Measurements from ENCODE around the gene BRD7.

BRD7 gene

GRCh38 chr16:50318796-50319578, 49.8 kb downstream of the BRD7 start:
- DNase-seq (ENCODE audit: low spot score): no peak

DNA sequence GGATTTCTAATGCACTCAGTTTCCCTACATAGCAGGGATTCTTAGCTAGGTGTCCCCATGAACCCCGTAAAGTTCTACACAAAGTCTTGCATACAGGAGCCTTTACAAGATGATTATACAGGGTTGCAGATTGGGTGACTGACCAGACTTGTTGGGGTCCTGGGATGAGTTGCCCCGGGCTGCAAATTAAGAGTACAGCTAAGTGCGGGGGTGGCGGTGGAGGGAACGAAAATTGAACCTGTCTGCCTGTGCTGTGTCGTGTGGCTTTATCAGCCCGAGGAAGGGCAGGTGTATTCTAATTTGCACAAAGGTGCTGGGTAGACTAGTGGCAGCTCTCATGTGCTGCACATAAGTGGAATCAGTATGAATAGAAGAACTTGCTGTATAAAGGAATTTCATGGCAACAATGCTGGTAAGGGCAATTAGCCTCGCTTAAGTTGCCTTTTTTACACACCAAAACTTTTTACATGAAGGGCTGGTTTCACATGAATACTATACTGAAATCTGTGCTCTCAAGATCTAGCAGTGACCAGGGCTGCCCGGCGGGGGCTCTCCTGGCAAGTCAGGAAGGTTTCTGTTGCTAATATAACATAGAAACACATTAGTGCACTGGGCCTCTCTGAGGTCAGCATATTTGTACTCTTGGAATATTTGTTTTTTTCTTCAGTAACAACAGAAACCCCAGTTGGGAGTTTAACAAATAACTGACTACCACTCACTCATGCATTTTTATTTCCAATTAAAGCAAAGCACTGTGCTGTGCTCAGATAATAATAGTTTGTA, 51.7 kb downstream of the BRD7 start:
- DNase-seq (ENCODE audit: low spot score): no peak

- DNase-seq (ENCODE audit: low spot score): no peak
These were observed 52.5 kb downstream of the BRD7 start for GRCh38 chr16:50316102-50316847.

GRCh38 chr16:50315346-50315997, 53.3 kb downstream of the BRD7 start:
- DNase-seq (ENCODE audit: low spot score): no peak

DNA sequence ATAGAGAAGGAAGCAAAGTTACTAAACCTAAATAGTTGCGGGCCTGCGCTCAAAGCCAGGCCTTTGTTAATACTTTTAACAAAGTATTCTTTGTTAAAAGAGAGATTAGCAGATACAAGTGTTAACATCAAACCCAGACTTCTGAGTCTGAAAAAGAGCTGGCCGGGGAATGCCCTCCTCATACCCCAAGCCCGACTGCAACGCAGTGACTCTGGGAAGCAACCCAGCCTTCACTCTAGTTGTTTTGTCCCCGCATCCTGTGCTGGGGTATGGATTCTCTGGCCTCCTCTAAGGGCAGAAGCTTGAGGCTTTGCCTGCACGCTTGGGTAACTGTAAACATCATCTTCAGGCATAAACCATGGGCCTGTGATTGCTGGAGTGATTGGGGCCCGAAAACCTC, 54.1 kb downstream of the BRD7 start:
- DNase-seq (ENCODE audit: low spot score): no peak

DNA sequence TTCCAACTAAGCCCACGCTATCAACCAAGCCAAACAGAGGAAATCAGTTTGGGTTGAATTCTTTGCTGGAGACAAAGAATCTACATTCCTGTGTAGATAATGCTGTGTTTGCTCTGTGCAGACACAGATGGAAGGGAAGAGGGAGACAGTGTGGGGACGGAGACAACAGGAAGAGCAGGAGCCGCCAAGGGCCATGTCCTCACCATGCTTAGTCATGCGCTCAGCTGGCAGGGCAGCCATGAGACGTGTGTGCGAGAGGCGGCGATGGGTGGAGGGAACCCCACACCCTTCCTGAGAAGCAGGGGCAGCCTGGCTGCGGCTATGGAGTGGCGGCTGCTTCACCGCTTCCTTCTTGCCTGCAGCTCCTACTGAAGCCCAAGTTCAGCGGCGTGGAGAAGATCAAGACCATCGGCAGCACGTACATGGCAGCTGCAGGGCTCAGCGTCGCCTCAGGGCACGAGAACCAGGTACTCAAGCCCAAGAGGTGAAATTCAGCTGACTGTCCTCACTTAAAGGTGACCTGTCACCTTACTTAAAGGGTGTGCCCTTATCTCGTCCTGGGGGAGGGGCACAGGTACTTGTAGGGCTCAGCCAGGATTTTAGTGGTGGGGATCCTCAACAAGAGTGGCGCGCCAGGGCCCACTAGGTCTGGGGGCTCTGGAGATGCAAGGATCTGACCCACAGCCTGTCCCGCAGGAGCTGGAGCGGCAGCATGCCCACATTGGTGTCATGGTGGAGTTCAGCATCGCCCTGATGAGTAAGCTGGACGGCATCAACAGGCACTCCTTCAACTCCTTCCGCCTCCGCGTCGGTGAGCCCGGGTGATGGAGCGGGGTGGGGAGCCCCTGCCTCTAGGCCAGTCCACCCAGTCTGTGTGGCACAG, 55.0 kb downstream of the BRD7 start:
- DNase-seq (ENCODE audit: low spot score): no peak

- no peak for DNase-seq (ENCODE audit: low spot score)
These were observed 56.8 kb downstream of the BRD7 start for GRCh38 chr16:50311891-50312501.

DNA sequence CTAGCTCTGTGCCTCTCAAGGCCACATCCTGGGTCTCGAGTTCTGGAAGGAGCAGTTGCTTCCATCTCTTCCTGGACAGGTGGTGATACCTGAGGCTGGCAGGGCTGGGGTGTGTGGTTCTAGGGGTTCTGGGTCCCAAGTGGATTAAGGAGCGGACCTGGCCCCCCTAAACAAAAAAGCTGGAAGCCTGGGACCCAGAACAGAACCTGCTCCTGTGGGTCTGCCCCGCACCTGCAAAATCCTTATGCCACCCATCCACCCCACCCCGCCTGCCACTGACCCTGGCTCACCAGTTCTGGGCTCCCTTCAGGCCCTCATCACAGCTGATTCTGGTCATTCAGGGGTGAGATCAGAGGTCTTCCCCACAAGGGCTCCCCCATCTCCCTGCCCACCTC, 57.7 kb downstream of the BRD7 start:
- DNase-seq (ENCODE audit: low spot score): no peak

GRCh38 chr16:50310308-50311133, 58.3 kb downstream of the BRD7 start:
- DNase-seq (ENCODE audit: low spot score): no peak

DNA sequence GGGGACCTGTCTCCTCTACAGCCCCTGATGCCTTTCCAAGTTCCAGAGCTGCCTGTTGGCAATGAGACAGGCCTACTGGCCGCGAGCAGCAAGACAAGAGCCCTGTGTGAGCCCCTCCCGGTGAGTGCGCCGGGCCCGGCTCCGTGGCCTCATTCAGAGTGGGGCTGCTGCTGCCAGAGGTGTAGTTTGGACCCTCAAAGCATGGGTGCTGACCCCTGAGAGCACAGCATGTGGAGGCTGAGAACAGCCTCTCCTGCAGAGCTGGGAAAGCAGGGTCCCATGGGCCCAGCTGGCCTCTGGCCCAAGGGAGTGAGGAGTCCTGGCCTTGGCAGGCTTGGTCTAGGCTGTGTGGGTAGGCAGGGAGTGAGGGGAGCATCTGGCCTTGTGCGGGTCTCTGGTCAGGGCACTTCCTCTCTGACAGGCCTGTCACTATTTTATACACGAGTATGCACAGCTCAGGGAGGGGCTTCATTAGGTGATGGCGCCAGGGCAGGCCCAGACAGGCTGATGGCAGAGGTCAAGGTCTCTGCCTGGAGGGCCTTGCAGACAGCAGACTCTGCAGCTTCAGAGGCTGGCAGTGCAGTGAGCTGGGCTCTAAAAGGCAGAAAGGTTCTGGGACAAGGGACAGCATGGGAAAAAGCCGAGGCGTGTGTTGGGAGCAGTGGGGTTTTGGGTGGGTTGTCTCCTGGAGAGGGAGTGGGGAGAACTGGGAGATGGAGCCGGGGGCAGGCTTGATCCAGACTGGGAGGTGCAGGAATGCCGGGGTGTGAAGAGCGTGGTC, 59.1 kb downstream of the BRD7 start:
- DNase-seq (ENCODE audit: low spot score): no peak

GRCh38 chr16:50309156-50309526, 59.6 kb downstream of the BRD7 start:
- DNase-seq (ENCODE audit: low spot score): no peak

DNA sequence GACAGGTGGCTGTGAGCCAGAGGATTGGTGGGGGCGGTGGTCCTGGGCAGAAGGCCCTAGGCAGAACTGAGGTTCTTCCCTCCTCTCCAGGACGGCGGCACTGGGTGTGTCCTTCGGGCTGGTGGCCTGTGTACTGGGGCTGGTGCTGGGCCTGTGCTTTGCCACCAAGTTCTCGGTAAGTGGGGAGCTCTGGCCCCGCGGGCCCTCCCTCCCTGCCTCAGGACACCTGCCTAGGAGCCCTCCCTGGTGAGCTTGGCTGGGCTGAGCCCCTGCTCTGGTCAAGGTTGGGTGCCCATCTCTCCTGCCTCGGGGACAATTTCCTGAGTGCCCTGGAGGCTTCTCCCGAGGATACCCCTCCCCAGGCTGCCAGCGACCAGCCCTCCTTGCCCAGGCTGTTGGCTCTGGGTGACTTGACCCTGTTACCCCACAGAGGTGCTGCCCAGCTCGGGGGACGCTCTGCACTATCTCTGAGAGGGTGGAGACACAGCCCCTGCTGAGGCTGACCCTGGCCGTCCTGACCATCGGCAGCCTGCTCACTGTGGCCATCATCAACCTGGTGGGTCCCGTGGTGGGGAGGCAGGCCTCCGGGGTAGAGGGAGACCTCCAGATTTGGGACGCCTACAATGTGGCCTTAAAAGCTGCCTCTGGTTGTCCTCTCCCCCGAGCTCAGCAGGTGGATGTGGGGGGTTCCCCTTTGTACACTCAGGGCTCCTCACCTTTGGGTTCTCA, 60.4 kb downstream of the BRD7 start:
- no peak for DNase-seq (ENCODE audit: low spot score)

GRCh38 chr16:50306287-50306686, 62.5 kb downstream of the BRD7 start:
- no peak for DNase-seq (ENCODE audit: low spot score)

- DNase-seq (ENCODE audit: low spot score): no peak
These were observed 63.2 kb downstream of the BRD7 start for GRCh38 chr16:50305441-50306061.

- DNase-seq (ENCODE audit: low spot score): no peak
These were observed 64.0 kb downstream of the BRD7 start for GRCh38 chr16:50304467-50305440.

GRCh38 chr16:50303605-50304466, 65.0 kb downstream of the BRD7 start:
- no peak for DNase-seq (ENCODE audit: low spot score)

All from SW480 (cell line).